ENCODE measurements around the gene COLEC11. TPM values are rescaled to one million over a fixed set of nuclear protein-coding genes. Genes with fewer than 3 reads are reported as not detected.

Gene COLEC11
- total and polyA plus RNA-seq, 2 of the 13 experiments (the other 11 are each of a cell fraction or from before 2014, with no cell fraction given) = 1.5 to 3.0 TPM

DNA sequence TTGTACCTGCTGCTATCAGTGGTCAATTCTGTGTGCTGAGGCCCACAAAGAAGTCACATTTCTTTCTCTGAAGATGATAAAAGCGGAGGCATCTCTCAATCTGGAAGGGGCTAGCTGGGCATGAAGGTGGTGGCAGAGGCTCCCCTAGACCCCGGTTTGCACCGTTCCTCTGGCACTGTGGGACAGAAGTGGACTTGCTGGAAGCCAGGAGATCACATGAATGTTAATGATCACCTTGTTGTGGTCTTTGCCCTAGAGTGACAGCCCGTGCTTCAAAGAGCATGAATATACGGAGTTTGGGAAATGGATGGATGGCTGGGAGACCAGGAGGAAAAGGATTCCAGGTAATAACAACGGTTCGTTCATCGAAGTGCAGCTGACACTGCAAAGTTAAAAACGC lies 83.3 kb downstream of the COLEC11 start (continued):
- TF ChIP-seq, protein P1, sequence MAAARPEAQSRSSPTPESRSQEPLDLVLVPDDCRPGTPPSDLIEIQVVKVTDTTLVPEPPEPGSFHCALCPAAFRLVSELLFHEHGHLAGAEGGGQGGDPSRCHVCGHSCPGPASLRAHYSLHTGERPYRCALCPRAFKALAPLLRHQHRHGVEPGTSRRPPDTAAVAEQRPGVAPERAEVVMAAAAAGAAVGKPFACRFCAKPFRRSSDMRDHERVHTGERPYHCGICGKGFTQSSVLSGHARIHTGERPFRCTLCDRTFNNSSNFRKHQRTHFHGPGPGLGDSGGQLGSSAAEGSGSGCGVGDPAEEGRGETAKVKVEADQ (CRISPR knock-in tag; IDR thresholded peaks at IDR 0.05; ENCODE audit: borderline replicate concordance) = no peak

DNA sequence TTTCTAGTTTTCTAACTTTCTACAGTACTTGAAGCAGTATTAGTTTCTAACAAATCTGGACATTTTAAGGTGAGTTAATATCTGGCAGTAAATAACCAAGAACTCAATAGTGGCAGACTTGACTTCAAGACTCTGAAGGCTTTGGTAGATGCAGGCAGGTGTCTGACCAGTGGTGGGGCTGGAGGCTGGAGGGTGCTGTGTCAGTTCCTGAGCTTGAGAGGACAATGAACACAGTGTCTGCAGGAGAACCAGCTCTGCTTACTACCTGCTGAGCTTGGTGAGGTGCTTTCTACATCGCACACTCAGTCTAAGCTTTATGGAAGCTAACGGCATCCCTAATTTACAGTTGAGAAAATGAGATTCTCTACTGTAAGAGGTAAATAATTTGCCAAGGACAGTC lies 84.3 kb downstream of the COLEC11 start:
- Histone ChIP-seq H3K36me3 (replicated peaks in 1 of 2; ENCODE audit: control insufficient read depth in 1 of 2, insufficient read depth in 2 of 2, low read length in 2 of 2) (no peaks in the 10 kb centered on the region), H2AFZ (ENCODE audit: low read length) (no peak overlapping the region), H3K4me1 (ENCODE audit: insufficient read depth, low read length) (peaks cover 13% of the 10 kb centered on the region), H3K27ac (ENCODE audit: extremely low read length, insufficient read depth, low read length) (no peak overlapping the region), H3K9ac (ENCODE audit: insufficient read depth, low read depth, low read length) (no peak overlapping the region), H3K4me3 (replicated peaks in 1 of 3; ENCODE audit: insufficient read depth in 1 of 3, low read depth in 2 of 3, low read length in 3 of 3) (no peak overlapping the region), H3K27me3 (ENCODE audit: control insufficient read depth in 1 of 2, insufficient read depth in 2 of 2, low read length in 2 of 2) (peaks cover 3 to 28% of the 10 kb centered on the region in 2 experiments; a peak in 3 of 5 replicates), H4K20me1 (ENCODE audit: insufficient read depth, low read length) (no peaks in the 10 kb centered on the region), H3K79me2 (ENCODE audit: insufficient read depth, low read length) (no peaks in the 10 kb centered on the region), H3K4me2 (ENCODE audit: low read depth, low read length) (no peak overlapping the region), H3K9me3 (ENCODE audit: low read length) (no peaks in the 10 kb centered on the region)
- no TSS peak for BruUV-seq (replicated peaks)
- ChIA-PET CTCF (ENCODE audit: low intra/inter-chr PET ratio, low total read pairs) (no interaction called here), POLR2A (interaction anchor here (1.0 kb wide), 1 partner anchor 27 kb away, joined by 3 read pairs; no protein-coding TSS in a partner anchor)
- DNase-seq (ENCODE audit: low spot score) (no peak), FAIRE-seq (no peak), ATAC-seq (peak; percentile 62)
- in situ Hi-C loops (cut with HindIII; ENCODE audit: extremely low pct_ligation_motif_present, low pct_unique_long_range_greater_than_20kb) (no loop called here), intact Hi-C loops (cut with micrococcal nuclease; ENCODE audit: unreplicated experiment) (no loop called here)
- WGBS (ENCODE audit: low lambda C conversion rate) = 67% methylated on average over 2 of the region's 2 CpGs
- TF ChIP-seq TBP (CRISPR knock-in tag; IDR thresholded peaks at IDR 0.05) = no peak
- TF ChIP-seq, protein P2, sequence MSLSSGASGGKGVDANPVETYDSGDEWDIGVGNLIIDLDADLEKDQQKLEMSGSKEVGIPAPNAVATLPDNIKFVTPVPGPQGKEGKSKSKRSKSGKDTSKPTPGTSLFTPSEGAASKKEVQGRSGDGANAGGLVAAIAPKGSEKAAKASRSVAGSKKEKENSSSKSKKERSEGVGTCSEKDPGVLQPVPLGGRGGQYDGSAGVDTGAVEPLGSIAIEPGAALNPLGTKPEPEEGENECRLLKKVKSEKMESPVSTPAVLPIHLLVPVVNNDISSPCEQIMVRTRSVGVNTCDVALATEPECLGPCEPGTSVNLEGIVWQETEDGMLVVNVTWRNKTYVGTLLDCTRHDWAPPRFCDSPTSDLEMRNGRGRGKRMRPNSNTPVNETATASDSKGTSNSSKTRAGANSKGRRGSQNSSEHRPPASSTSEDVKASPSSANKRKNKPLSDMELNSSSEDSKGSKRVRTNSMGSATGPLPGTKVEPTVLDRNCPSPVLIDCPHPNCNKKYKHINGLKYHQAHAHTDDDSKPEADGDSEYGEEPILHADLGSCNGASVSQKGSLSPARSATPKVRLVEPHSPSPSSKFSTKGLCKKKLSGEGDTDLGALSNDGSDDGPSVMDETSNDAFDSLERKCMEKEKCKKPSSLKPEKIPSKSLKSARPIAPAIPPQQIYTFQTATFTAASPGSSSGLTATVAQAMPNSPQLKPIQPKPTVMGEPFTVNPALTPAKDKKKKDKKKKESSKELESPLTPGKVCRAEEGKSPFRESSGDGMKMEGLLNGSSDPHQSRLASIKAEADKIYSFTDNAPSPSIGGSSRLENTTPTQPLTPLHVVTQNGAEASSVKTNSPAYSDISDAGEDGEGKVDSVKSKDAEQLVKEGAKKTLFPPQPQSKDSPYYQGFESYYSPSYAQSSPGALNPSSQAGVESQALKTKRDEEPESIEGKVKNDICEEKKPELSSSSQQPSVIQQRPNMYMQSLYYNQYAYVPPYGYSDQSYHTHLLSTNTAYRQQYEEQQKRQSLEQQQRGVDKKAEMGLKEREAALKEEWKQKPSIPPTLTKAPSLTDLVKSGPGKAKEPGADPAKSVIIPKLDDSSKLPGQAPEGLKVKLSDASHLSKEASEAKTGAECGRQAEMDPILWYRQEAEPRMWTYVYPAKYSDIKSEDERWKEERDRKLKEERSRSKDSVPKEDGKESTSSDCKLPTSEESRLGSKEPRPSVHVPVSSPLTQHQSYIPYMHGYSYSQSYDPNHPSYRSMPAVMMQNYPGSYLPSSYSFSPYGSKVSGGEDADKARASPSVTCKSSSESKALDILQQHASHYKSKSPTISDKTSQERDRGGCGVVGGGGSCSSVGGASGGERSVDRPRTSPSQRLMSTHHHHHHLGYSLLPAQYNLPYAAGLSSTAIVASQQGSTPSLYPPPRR (CRISPR knock-in tag; IDR thresholded peaks at IDR 0.05; ENCODE audit: borderline replicate concordance) = no peak
- TF ChIP-seq TBX2 (CRISPR knock-in tag; IDR thresholded peaks at IDR 0.05; ENCODE audit: borderline replicate concordance) = no peak
- no peak for TF ChIP-seq RFXAP (CRISPR knock-in tag; IDR thresholded peaks at IDR 0.05; ENCODE audit: borderline replicate concordance)
- no peak for TF ChIP-seq ZNF207 (IDR thresholded peaks at IDR 0.05; ENCODE audit: borderline replicate concordance)
- TF ChIP-seq, protein P3, sequence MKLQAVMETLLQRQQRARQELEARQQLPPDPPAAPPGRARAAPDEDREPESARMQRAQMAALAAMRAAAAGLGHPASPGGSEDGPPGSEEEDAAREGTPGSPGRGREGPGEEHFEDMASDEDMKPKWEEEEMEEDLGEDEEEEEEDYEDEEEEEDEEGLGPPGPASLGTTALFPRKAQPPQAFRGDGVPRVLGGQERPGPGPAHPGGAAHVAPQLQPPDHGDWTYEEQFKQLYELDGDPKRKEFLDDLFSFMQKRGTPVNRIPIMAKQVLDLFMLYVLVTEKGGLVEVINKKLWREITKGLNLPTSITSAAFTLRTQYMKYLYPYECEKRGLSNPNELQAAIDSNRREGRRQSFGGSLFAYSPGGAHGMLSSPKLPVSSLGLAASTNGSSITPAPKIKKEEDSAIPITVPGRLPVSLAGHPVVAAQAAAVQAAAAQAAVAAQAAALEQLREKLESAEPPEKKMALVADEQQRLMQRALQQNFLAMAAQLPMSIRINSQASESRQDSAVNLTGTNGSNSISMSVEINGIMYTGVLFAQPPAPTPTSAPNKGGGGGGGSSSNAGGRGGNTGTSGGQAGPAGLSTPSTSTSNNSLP (IDR thresholded peaks at IDR 0.05; ENCODE audit: low read depth, low read length) = no peak
- no peak for TF ChIP-seq HNF4G (IDR thresholded peaks at IDR 0.05; ENCODE audit: borderline replicate concordance, low read depth, low read length)
- TF ChIP-seq HNF4G (CRISPR knock-in tag; IDR thresholded peaks at IDR 0.05; ENCODE audit: borderline replicate concordance, low read depth) = no peak
- TF ChIP-seq, protein P4, sequence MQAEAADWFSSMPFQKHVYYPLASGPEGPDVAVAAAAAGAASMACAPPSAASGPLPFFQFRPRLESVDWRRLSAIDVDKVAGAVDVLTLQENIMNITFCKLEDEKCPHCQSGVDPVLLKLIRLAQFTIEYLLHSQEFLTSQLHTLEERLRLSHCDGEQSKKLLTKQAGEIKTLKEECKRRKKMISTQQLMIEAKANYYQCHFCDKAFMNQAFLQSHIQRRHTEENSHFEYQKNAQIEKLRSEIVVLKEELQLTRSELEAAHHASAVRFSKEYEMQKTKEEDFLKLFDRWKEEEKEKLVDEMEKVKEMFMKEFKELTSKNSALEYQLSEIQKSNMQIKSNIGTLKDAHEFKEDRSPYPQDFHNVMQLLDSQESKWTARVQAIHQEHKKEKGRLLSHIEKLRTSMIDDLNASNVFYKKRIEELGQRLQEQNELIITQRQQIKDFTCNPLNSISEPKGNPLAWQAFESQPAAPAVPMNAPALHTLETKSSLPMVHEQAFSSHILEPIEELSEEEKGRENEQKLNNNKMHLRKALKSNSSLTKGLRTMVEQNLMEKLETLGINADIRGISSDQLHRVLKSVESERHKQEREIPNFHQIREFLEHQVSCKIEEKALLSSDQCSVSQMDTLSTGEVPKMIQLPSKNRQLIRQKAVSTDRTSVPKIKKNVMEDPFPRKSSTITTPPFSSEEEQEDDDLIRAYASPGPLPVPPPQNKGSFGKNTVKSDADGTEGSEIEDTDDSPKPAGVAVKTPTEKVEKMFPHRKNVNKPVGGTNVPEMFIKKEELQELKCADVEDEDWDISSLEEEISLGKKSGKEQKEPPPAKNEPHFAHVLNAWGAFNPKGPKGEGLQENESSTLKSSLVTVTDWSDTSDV (CRISPR knock-in tag; IDR thresholded peaks at IDR 0.05) = no peak
- TF ChIP-seq ZNF292 (CRISPR knock-in tag; IDR thresholded peaks at IDR 0.05; ENCODE audit: borderline replicate concordance, low read depth) = no peak
